ENCODE measurements around the gene TRPM8. TPM values are rescaled to one million over a fixed set of nuclear protein-coding genes. Genes with fewer than 3 reads are reported as not detected.

TRPM8 gene
- total RNA-seq, 2 experiments from 2014 or later: not detected

DNA sequence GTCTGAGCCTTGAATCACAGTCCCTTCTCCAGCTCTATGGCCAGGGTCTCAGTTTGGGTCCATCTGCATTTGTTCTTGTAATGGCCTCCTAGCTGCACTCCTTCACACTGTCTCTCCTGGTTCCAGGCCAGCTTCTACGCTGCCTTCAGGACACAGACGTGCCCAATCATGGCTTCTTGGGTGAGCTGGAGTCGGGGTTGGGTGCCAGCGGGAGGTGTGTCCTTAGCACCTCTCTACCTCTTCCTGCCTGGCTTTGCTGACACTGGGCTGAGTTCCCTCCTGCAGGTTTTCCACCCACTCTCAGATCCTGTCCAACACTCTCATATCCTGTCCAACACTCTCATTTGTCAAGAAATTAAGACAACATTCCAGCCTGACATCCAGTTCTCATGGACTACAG lies 9.6 kb downstream of the TRPM8 start:
- peaks cover 13 to 32% of the 10 kb centered on the region in 2 experiments for H3K27me3 ChIP-seq (ENCODE audit: control insufficient read depth in 1 of 2, insufficient read depth in 2 of 2, low read length in 2 of 2)
- H3K36me3 Mint-ChIP-seq (ENCODE audit: low read depth): no peaks in the 10 kb centered on the region
- H3K4me1 Mint-ChIP-seq (ENCODE audit: low read depth): no peaks in the 10 kb centered on the region
- no peak overlapping the region for H3K4me3 Mint-ChIP-seq
- CTCF ChIA-PET: no interaction called here
- POLR2A ChIA-PET: no interaction called here
- DNase-seq (no peak), ATAC-seq (ENCODE audit: poor library complexity) (no peak)
- no peak overlapping the region for H3K27ac Mint-ChIP-seq
- H3K4me3 ChIP-seq (ENCODE audit: low read length): no peak overlapping the region
- TF ChIP-seq, protein P1, sequence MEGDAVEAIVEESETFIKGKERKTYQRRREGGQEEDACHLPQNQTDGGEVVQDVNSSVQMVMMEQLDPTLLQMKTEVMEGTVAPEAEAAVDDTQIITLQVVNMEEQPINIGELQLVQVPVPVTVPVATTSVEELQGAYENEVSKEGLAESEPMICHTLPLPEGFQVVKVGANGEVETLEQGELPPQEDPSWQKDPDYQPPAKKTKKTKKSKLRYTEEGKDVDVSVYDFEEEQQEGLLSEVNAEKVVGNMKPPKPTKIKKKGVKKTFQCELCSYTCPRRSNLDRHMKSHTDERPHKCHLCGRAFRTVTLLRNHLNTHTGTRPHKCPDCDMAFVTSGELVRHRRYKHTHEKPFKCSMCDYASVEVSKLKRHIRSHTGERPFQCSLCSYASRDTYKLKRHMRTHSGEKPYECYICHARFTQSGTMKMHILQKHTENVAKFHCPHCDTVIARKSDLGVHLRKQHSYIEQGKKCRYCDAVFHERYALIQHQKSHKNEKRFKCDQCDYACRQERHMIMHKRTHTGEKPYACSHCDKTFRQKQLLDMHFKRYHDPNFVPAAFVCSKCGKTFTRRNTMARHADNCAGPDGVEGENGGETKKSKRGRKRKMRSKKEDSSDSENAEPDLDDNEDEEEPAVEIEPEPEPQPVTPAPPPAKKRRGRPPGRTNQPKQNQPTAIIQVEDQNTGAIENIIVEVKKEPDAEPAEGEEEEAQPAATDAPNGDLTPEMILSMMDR (IDR thresholded peaks at IDR 0.05): no peak
- no peaks in the 10 kb centered on the region for H3K9me3 Mint-ChIP-seq
- intact Hi-C loops (cut with DNase I, micrococcal nuclease): no loop called here
- no peaks in the 10 kb centered on the region for H3K4me1 ChIP-seq (ENCODE audit: insufficient read depth, low read length)
- H3K27ac ChIP-seq (ENCODE audit: low read depth in 1 of 2, low read length in 2 of 2): no peak overlapping the region
- no peaks in the 10 kb centered on the region for H3K36me3 ChIP-seq (ENCODE audit: insufficient read depth, low read length)
- H3K9me3 ChIP-seq (ENCODE audit: control insufficient read depth in 1 of 2, insufficient read depth in 1 of 2, low read length in 2 of 2): no peaks in the 10 kb centered on the region
- H3K27me3 Mint-ChIP-seq: peaks cover 58% of the 10 kb centered on the region

DNA sequence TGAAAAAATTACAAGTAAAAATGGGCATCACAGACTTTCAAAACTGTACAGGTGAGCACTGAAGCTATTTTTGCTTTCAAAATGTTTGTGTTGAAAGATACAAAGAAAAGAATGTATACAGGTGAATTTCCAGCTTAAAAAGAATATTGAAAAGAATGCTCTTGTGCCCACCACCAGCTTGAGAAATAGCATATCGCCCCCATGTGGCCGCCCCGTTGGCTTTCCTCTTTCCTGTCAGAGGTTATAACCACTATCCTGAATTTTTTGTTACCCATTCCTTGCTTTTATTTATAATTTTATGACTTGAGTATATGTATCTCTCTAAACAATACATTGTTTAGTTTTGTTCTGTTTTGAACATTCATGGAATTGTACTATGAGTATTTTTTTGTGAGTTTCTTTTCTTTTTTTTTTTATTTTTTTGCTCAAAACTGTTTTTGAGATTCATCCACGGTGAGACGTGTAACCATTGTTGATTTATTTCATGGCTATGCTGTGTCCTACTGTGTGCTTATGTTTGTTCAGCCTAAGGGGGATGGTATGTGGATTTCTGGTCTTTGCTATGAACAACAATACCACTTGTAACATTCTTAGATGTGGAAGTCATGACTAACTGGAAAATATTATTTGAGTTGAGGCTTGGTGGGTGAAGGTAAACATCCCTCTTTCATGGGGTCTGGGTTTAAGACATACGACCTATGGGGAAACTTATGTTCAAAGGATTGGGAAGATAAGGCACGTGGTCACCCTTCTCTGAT lies 11.6 kb downstream of the TRPM8 start:
- no peak for ATAC-seq (ENCODE audit: poor library complexity)
- peaks cover 73% of the 10 kb centered on the region for H3K27me3 Mint-ChIP-seq

GRCh38 chr2:233929352-233930022 lies 12.3 kb downstream of the TRPM8 start:
- Mint-ChIP-seq H3K27me3 (peaks cover 74% of the 10 kb centered on the region), H3K36me3 (ENCODE audit: low read depth) (no peaks in the 10 kb centered on the region), H3K27ac (no peak overlapping the region), H3K4me3 (no peak overlapping the region), H3K9me3 (no peaks in the 10 kb centered on the region), H3K4me1 (ENCODE audit: low read depth) (no peaks in the 10 kb centered on the region)
- Histone ChIP-seq H3K4me1 (ENCODE audit: insufficient read depth, low read length) (no peaks in the 10 kb centered on the region), H3K27me3 (ENCODE audit: control insufficient read depth in 1 of 2, insufficient read depth in 2 of 2, low read length in 2 of 2) (peaks cover 18 to 41% of the 10 kb centered on the region in 2 experiments), H3K36me3 (ENCODE audit: insufficient read depth, low read length) (no peaks in the 10 kb centered on the region), H3K4me3 (ENCODE audit: low read length) (no peak overlapping the region), H3K27ac (ENCODE audit: low read depth in 1 of 2, low read length in 2 of 2) (no peak overlapping the region), H3K9me3 (ENCODE audit: control insufficient read depth in 1 of 2, insufficient read depth in 1 of 2, low read length in 2 of 2) (no peaks in the 10 kb centered on the region)
- ATAC-seq (ENCODE audit: poor library complexity): no peak
- ChIA-PET POLR2A (no interaction called here), CTCF (no interaction called here)
- no peak for DNase-seq
- intact Hi-C loops (cut with DNase I, micrococcal nuclease): no loop called here
- TF ChIP-seq, protein P1 (IDR thresholded peaks at IDR 0.05): no peak

More for the DNA sequence above, 11.6 kb downstream of the TRPM8 start:
- H3K4me1 Mint-ChIP-seq (ENCODE audit: low read depth): no peaks in the 10 kb centered on the region
- no peak overlapping the region for H3K27ac Mint-ChIP-seq
- Histone ChIP-seq H3K4me3 (ENCODE audit: low read length) (no peak overlapping the region), H3K36me3 (ENCODE audit: insufficient read depth, low read length) (no peaks in the 10 kb centered on the region), H3K27me3 (ENCODE audit: control insufficient read depth in 1 of 2, insufficient read depth in 2 of 2, low read length in 2 of 2) (peaks cover 18 to 41% of the 10 kb centered on the region in 2 experiments), H3K27ac (ENCODE audit: low read depth in 1 of 2, low read length in 2 of 2) (no peak overlapping the region), H3K9me3 (ENCODE audit: control insufficient read depth in 1 of 2, insufficient read depth in 1 of 2, low read length in 2 of 2) (no peaks in the 10 kb centered on the region), H3K4me1 (ENCODE audit: insufficient read depth, low read length) (no peaks in the 10 kb centered on the region)
- no peaks in the 10 kb centered on the region for H3K9me3 Mint-ChIP-seq
- TF ChIP-seq, protein P1 (IDR thresholded peaks at IDR 0.05): no peak
- CTCF ChIA-PET: no interaction called here
- no peak overlapping the region for H3K4me3 Mint-ChIP-seq
- POLR2A ChIA-PET: no interaction called here
- peak in 3 of 14 experiments; percentile 14 to 18 (median 16) for DNase-seq
- intact Hi-C loops (cut with DNase I, micrococcal nuclease): no loop called here
- H3K36me3 Mint-ChIP-seq (ENCODE audit: low read depth): no peaks in the 10 kb centered on the region
